ENCODE results near the gene GSN.

Gene GSN

GRCh38 chr9:121274851-121275250 lies 6.9 kb downstream of the GSN start:
- no peak for DNase-seq

- no peak for DNase-seq
These were observed 8.1 kb downstream of the GSN start for GRCh38 chr9:121275781-121276658.

DNA sequence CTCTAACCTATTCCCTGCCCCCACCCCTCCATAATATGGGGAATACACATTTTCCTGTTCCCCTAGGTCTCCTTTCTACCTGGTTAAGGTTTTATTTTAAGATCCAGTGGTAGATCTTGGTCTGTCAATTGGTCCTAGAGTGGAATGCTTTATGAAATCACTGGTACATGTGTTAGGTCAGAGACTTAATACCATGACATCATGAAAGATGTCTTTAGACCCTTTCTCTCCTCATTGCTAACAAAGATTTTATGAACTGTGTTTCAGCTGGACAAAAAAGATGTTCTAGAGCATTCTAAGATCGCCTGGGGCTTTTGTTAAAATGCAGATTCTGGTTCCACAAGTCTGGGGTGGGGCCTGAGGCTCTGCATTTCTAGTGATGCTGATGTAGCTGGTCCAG lies 9.1 kb downstream of the GSN start:
- no peak for DNase-seq

DNA sequence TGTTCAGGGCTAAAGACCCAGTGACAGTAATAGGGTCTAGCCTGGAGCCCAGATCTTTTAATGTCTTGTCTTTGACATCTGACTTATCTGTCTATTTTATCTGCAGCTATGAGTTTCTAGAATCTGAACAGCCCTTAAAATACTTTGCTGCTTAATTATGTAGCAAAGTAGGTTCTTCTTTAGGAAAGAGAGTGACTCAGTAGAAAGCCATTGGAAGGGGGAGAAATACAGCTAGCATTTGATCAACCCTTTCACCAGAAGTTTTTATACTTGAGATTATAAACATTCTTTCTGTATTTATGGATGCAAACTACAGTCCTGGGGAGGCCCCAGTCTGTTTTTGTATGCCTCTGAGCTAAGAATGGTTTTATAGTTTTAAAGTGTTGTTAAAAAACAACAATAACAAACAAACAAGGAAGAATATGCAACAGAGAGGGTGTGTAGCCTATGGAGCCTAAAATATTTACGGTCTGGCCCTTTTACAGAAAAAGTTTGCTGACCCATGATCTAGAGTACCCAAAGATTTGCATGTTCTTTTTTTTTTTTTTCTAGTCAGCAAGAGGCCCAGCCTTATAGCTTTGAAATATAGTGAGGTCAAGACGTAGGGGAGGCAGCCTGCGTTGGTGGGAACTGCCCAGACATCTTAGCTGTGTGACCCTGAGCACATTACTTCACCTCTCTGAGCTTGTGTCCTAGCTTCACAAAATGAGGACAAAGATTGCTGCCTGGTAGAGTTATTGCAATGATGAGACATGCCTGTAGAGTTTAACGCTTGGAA lies 9.7 kb downstream of the GSN start:
- DNase-seq: no peak

GRCh38 chr9:121278477-121279261 lies 10.7 kb downstream of the GSN start:
- peak; percentile 19 for DNase-seq

GRCh38 chr9:121279776-121280388 lies 11.9 kb downstream of the GSN start:
- DNase-seq: no peak

GRCh38 chr9:121280715-121281613 lies 13.0 kb downstream of the GSN start:
- DNase-seq: no peak

DNA sequence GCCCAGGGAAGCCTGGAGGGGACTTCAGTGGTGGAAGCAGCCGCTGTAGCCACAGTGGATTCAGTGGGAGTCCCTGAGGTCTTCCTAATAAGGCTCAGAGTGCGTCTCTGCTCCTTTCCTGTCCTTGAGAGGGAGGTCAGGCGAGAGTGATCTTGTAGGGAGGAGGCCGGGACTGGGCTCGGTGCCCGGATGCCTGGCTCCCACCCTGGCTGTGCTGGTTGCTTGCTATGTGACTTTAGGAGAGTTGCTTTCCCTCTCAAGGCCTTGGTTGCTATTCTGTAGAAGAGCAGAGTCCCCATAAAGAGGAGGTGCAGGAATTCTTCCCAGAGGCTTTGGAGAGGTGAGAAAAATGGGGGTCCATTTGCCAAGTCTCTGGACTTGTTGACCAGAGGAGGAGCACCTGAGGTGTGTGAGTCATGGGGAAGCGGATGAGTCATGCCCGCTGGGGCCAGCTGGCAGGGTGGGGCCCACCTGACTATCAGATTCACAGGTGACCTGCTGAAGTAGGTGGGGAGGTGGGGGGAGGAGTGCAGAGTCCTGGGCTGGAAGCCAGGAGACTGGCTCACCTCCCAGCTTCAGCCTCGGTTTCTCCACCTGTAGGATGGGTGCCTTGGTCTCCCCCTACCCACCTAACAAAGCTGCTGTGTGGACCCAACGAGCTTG lies 13.8 kb downstream of the GSN start:
- DNase-seq: no peak

DNA sequence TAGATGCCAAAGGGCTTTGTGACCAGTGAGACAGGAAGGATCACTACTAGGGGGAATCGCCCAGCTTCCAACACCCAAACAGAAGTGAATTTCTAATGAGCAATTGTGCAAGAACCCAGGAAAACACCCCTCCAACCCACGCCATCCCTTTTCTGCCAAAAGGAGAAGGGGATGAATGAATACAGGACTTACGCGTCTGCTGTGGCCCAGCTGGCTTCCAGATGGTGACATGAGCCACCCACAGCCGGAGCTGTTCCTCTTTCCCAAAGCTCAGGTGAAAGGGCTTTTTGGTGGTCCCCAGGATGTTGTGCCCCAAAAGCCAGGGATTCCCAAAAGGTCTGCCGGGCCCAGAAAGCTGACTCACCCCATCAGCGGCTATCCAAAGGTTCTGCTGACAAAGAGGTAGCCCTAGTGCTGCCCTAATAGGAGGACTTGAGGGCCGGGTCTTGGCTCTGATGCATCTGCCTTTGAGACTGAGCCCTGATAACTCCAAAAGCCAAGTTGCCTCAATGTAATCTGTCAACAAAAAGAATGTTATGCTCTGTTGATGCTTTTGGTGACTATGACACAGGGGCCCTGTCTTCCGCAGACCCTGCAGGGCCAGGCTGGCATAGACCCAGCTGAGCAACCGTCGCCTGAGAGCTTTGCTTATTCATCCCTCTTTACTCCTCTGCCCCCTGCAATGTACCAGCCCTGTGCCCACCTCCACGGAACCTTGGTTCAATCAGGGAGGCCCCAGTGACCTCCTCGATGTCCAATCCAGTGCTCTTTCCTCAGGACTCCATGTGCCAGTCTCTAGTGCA lies 14.5 kb downstream of the GSN start:
- DNase-seq: no peak

DNA sequence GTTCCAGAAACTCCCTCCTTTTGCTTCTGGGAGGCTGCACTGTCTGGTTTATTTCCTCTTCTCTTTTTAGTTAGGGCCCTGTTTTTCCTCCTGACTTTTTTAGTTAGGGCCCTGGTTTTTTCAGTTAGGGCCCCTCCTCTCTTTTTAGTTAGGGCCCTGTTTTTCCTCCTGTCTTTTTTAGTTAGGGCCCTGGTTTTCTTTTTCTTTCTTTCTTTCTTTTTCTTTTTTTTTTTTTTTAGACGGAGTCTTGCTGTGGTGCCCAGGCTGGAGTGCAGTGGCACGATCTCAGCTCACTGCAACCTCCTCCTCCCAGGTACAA lies 15.1 kb downstream of the GSN start:
- DNase-seq: no peak

DNA sequence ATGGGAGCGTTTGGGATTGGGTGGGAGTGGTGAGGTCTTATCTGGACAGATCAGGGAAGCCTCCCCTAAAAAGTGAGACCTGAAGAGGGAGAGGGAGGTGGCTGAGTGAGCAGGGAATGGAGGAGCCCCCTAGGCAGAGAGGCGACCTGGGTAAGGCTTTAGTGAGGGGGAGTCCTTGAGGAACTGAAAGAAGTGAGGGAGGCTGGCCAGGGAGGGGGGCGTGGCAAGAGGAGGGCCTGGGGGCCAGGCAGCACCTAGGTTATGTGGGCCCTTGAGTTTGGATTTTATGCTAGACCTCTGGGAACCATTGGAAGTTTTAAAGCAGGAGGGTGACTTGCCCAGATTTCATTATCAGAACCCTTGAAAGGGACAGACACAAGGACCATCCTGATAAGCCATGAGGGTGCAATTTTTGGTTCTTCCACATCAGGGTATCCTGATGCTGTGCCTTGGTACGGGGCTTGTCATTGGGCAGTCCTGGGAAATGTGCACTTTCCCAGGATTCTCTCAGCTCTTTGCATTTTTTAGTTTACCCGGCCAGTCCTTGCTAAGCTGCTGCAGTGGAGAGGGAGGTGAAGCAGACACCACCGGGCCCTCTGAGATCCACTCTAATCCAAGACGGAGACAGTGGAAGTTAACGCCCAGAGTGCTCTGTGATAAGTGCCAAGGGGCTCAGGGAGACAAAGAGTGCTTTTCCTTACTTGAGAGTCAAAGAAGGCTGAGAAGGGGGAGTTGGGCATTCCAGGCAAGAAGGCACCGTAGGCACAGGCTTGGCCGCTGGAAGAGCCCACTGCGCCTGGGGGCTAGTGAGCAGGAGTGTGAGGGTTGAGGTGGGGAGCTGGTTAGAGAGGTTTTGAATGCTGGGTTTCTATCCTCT lies 16.1 kb downstream of the GSN start:
- DNase-seq: no peak

DNA sequence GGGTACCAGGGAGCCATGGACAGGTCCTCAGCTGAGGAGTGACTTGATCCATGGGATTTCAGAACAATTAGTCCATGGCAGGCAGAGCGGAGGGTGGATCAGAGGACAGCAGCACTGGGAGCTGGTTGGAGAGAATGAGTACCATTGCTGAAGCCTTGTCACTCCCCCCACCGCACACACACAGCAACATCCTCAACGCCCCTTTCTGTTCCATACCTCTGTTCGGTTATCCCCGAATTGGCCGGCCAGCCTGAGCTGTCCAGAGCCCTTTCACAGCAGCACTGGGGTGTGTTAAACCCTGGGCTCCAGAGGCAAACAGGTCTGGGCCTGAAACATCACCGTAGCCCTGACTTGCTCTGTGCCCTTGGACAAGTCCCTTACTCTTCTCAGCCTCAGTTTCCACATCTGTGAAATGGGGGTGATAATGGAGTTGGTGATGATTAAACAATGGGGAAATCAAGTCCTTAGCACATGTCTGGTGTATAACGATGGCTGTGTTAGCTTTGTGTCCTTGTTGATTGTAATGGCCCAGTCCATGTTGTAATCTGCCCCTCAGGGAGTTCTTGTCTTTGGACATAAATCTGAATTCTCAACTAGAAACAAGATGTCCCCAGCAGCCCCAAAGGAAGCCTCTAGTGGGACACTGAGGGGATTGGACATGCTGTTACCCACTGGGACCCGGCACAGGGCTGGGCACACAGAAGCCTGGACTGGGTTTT lies 16.9 kb downstream of the GSN start:
- no peak for DNase-seq

- no peak for DNase-seq
These were observed 18.1 kb downstream of the GSN start for GRCh38 chr9:121285835-121286687.

GRCh38 chr9:121286688-121286972 lies 18.7 kb downstream of the GSN start:
- no peak for DNase-seq

GRCh38 chr9:121286973-121287741 lies 19.2 kb downstream of the GSN start:
- peak; percentile 34 for DNase-seq

GRCh38 chr9:121288673-121289025 lies 20.7 kb downstream of the GSN start:
- DNase-seq: no peak

DNA sequence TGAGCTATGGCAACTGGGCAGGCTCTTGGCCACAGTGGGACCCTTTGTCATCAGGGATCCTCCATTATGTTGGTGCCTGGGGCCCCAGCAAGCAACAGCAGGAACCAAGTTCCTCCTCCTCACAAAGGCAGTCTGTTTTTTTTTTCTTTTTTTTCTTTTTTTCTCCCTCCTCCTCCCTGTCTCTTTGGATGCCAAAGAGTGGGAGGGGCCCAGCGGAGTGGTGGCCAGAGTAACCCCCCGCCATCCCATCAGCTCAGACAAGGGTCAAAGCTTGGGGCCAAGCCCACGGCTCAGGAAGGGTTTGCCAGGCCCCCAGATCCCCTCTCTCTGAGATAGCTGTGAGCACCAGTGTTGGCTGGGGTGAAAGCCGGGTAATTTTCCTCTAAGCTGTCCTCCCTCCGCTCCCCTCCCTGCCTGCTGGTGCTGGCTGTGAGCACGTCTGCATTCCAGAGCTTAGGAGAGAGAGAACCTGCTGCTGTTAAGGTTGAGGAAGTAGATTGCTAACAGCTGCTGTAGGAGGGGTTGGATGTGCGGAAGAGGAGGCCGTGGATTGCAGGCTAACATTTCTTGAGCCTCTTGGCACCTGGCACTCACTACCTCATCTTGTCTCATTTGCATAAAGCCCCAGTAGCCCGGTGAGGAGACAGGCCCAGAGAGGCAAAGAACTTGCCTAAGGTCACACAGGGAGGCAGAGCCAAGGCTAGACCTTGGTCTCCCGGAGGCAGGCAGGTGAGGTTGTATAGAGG lies 21.2 kb downstream of the GSN start:
- DNase-seq: no peak

Measured in GOT3 (cell line).